ENCODE data around the gene PRKCE. TPM values are rescaled to one million over a fixed set of nuclear protein-coding genes. Genes with fewer than 3 reads are reported as not detected.

The PRKCE gene
- polyA plus RNA-seq, 4 donors, result 8.1 to 10.5 (median 9.3) TPM

- DNase-seq (ENCODE audit: low read depth in 4 of 4, low spot score in 3 of 4), result no peak
Measured at GRCh38 chr2:46051085-46051484, 399.6 kb downstream of the PRKCE start.

- no peak for DNase-seq (ENCODE audit: low read depth in 4 of 4, low spot score in 3 of 4)
Measured at GRCh38 chr2:46053564-46053963, 402.1 kb downstream of the PRKCE start.

- no peak for DNase-seq (ENCODE audit: low read depth in 4 of 4, low spot score in 3 of 4)
Measured at GRCh38 chr2:46056541-46056940, 405.1 kb downstream of the PRKCE start.

- DNase-seq (ENCODE audit: low read depth in 4 of 4, low spot score in 3 of 4), result no peak
Measured at GRCh38 chr2:46058140-46058539, 406.7 kb downstream of the PRKCE start.

- peak; percentile 63 to 75 (median 73) for DNase-seq (ENCODE audit: low read depth in 4 of 4, low spot score in 3 of 4)
Measured at GRCh38 chr2:46062637-46063412, 411.4 kb downstream of the PRKCE start.

GRCh38 chr2:46064396-46064795 lies 412.9 kb downstream of the PRKCE start:
- no peak for DNase-seq (ENCODE audit: low read depth in 4 of 4, low spot score in 3 of 4)

- no peak for DNase-seq (ENCODE audit: low read depth in 4 of 4, low spot score in 3 of 4)
Measured at GRCh38 chr2:46065152-46065551, 413.7 kb downstream of the PRKCE start.

- no peak for DNase-seq (ENCODE audit: low read depth in 4 of 4, low spot score in 3 of 4)
Measured at GRCh38 chr2:46066116-46066515, 414.6 kb downstream of the PRKCE start.

- no peak for DNase-seq (ENCODE audit: low read depth in 4 of 4, low spot score in 3 of 4)
Measured at GRCh38 chr2:46066601-46067000, 415.1 kb downstream of the PRKCE start.

- no peak for DNase-seq (ENCODE audit: low read depth in 4 of 4, low spot score in 3 of 4)
Measured at GRCh38 chr2:46067062-46067461, 415.6 kb downstream of the PRKCE start.

GRCh38 chr2:46067501-46068305 lies 416.2 kb downstream of the PRKCE start:
- DNase-seq (ENCODE audit: low read depth in 4 of 4, low spot score in 3 of 4), result no peak

GRCh38 chr2:46068636-46069035 lies 417.2 kb downstream of the PRKCE start:
- DNase-seq (ENCODE audit: low read depth in 4 of 4, low spot score in 3 of 4), result no peak

- DNase-seq (ENCODE audit: low read depth in 4 of 4, low spot score in 3 of 4), result no peak
Measured at GRCh38 chr2:46071074-46071473, 419.6 kb downstream of the PRKCE start.

- no peak for DNase-seq (ENCODE audit: low read depth in 4 of 4, low spot score in 3 of 4)
Measured at GRCh38 chr2:46072101-46072820, 420.8 kb downstream of the PRKCE start.

- no peak for DNase-seq (ENCODE audit: low read depth in 4 of 4, low spot score in 3 of 4)
Measured at GRCh38 chr2:46073540-46074046, 422.1 kb downstream of the PRKCE start.

- DNase-seq (ENCODE audit: low read depth in 4 of 4, low spot score in 3 of 4), result no peak
Measured at GRCh38 chr2:46074501-46074900, 423.0 kb downstream of the PRKCE start.

- no peak for DNase-seq (ENCODE audit: low read depth in 4 of 4, low spot score in 3 of 4)
Measured at GRCh38 chr2:46075848-46076247, 424.4 kb downstream of the PRKCE start.

- no peak for DNase-seq (ENCODE audit: low read depth in 4 of 4, low spot score in 3 of 4)
Measured at GRCh38 chr2:46076251-46076650, 424.8 kb downstream of the PRKCE start.

- no peak for DNase-seq (ENCODE audit: low read depth in 4 of 4, low spot score in 3 of 4)
Measured at GRCh38 chr2:46076875-46077274, 425.4 kb downstream of the PRKCE start.

- no peak for DNase-seq (ENCODE audit: low read depth in 4 of 4, low spot score in 3 of 4)
Measured at GRCh38 chr2:46077522-46078107, 426.1 kb downstream of the PRKCE start.
